Measurements from ENCODE around the gene KREMEN1.

Gene KREMEN1

GRCh38 chr22:29095459-29095858 is 22.6 kb downstream of the KREMEN1 start:
- Histone ChIP-seq H3K36me3 (ENCODE audit: control insufficient read depth in 1 of 2, insufficient read depth in 2 of 2, low read length in 2 of 2) (peaks cover 7 to 8% of the 10 kb centered on the region in 2 donors), H3K4me3 (ENCODE audit: low read depth in 1 of 2, low read length in 2 of 2) (no peak overlapping the region), H3K9me3 (ENCODE audit: control insufficient read depth in 1 of 2, low read length in 2 of 2) (no peaks in the 10 kb centered on the region), H3K27ac (ENCODE audit: low read length) (no peak overlapping the region), H3K4me1 (ENCODE audit: control insufficient read depth in 1 of 2, insufficient read depth in 2 of 2, low read length in 2 of 2) (peaks cover 4 to 14% of the 10 kb centered on the region in 2 donors), H3K27me3 (ENCODE audit: low read depth, low read length) (no peaks in the 10 kb centered on the region)

- Histone ChIP-seq H3K9me3 (ENCODE audit: control insufficient read depth in 1 of 2, low read length in 2 of 2) (no peaks in the 10 kb centered on the region), H3K4me1 (ENCODE audit: control insufficient read depth in 1 of 2, insufficient read depth in 2 of 2, low read length in 2 of 2) (peaks cover 4 to 14% of the 10 kb centered on the region in 2 donors), H3K4me3 (ENCODE audit: low read depth in 1 of 2, low read length in 2 of 2) (no peak overlapping the region), H3K27ac (ENCODE audit: low read length) (no peak overlapping the region), H3K27me3 (ENCODE audit: low read depth, low read length) (no peaks in the 10 kb centered on the region), H3K36me3 (ENCODE audit: control insufficient read depth in 1 of 2, insufficient read depth in 2 of 2, low read length in 2 of 2) (peaks cover 7 to 8% of the 10 kb centered on the region in 2 donors)
These were observed 24.2 kb downstream of the KREMEN1 start for GRCh38 chr22:29096736-29097669.

- Histone ChIP-seq H3K27ac (ENCODE audit: low read length) (no peak overlapping the region), H3K4me1 (ENCODE audit: control insufficient read depth in 1 of 2, insufficient read depth in 2 of 2, low read length in 2 of 2) (peaks cover 4 to 8% of the 10 kb centered on the region in 2 donors)
These were observed 25.5 kb downstream of the KREMEN1 start for GRCh38 chr22:29098296-29098695.

GRCh38 chr22:29102300-29102699 is 29.5 kb downstream of the KREMEN1 start:
- Histone ChIP-seq H3K36me3 (ENCODE audit: control insufficient read depth in 1 of 2, insufficient read depth in 2 of 2, low read length in 2 of 2) (peaks cover 0 to 8% of the 10 kb centered on the region in 2 donors), H3K4me1 (ENCODE audit: control insufficient read depth in 1 of 2, insufficient read depth in 2 of 2, low read length in 2 of 2) (no peaks in the 10 kb centered on the region), H3K27ac (ENCODE audit: low read length) (no peak overlapping the region), H3K27me3 (ENCODE audit: low read depth, low read length) (no peaks in the 10 kb centered on the region), H3K4me3 (ENCODE audit: low read depth in 1 of 2, low read length in 2 of 2) (no peak overlapping the region), H3K9me3 (ENCODE audit: control insufficient read depth in 1 of 2, low read length in 2 of 2) (no peaks in the 10 kb centered on the region)

More at GRCh38 chr22:29098296-29098695, 25.5 kb downstream of the KREMEN1 start:
- no peak overlapping the region for H3K4me3 ChIP-seq (ENCODE audit: low read depth in 1 of 2, low read length in 2 of 2)
- no peaks in the 10 kb centered on the region for H3K27me3 ChIP-seq (ENCODE audit: low read depth, low read length)
- peaks cover 7 to 8% of the 10 kb centered on the region in 2 donors for H3K36me3 ChIP-seq (ENCODE audit: control insufficient read depth in 1 of 2, insufficient read depth in 2 of 2, low read length in 2 of 2)
- H3K9me3 ChIP-seq (ENCODE audit: control insufficient read depth in 1 of 2, low read length in 2 of 2), result no peaks in the 10 kb centered on the region

- H3K36me3 ChIP-seq (ENCODE audit: control insufficient read depth in 1 of 2, insufficient read depth in 2 of 2, low read length in 2 of 2), result peaks cover 0 to 8% of the 10 kb centered on the region in 2 donors
- H3K4me3 ChIP-seq (ENCODE audit: low read depth in 1 of 2, low read length in 2 of 2), result no peak overlapping the region
- H3K27me3 ChIP-seq (ENCODE audit: low read depth, low read length), result no peaks in the 10 kb centered on the region
- H3K4me1 ChIP-seq (ENCODE audit: control insufficient read depth in 1 of 2, insufficient read depth in 2 of 2, low read length in 2 of 2), result no peaks in the 10 kb centered on the region
- no peak overlapping the region for H3K27ac ChIP-seq (ENCODE audit: low read length)
- H3K9me3 ChIP-seq (ENCODE audit: control insufficient read depth in 1 of 2, low read length in 2 of 2), result no peaks in the 10 kb centered on the region
These were observed 30.3 kb downstream of the KREMEN1 start for GRCh38 chr22:29103121-29103520.

DNA sequence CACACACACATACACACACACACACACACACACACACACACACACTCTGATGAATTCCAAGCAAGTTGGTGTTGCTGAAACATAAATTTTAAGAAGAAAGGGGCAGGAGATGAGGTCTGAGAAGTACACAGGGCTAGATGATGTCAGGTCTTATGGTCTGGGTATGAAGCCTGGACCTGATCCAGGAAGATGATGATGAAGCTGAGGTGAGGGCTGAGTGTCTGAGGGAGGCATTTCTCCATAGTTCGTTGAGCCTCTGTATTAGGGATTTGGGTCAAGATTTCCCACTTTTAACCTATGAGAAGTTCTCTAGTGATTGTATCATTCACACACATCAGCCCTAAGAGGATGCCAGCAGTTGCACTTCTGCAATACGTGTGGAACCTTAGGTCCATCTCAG is 32.6 kb downstream of the KREMEN1 start:
- no peaks in the 10 kb centered on the region for H3K36me3 ChIP-seq (ENCODE audit: control insufficient read depth in 1 of 2, insufficient read depth in 2 of 2, low read length in 2 of 2)
- H3K4me3 ChIP-seq (ENCODE audit: low read depth in 1 of 2, low read length in 2 of 2), result no peak overlapping the region
- H3K9me3 ChIP-seq (ENCODE audit: control insufficient read depth in 1 of 2, low read length in 2 of 2), result no peaks in the 10 kb centered on the region
- no peaks in the 10 kb centered on the region for H3K27me3 ChIP-seq (ENCODE audit: low read depth, low read length)
- H3K4me1 ChIP-seq (ENCODE audit: control insufficient read depth in 1 of 2, insufficient read depth in 2 of 2, low read length in 2 of 2), result no peaks in the 10 kb centered on the region
- H3K27ac ChIP-seq (ENCODE audit: low read length), result no peak overlapping the region

- Histone ChIP-seq H3K4me1 (ENCODE audit: control insufficient read depth in 1 of 2, insufficient read depth in 2 of 2, low read length in 2 of 2) (no peaks in the 10 kb centered on the region), H3K27ac (ENCODE audit: low read length) (no peak overlapping the region), H3K4me3 (ENCODE audit: low read depth in 1 of 2, low read length in 2 of 2) (no peak overlapping the region), H3K9me3 (ENCODE audit: control insufficient read depth in 1 of 2, low read length in 2 of 2) (no peaks in the 10 kb centered on the region), H3K36me3 (ENCODE audit: control insufficient read depth in 1 of 2, insufficient read depth in 2 of 2, low read length in 2 of 2) (no peaks in the 10 kb centered on the region), H3K27me3 (ENCODE audit: low read depth, low read length) (no peaks in the 10 kb centered on the region)
These were observed 34.0 kb downstream of the KREMEN1 start for GRCh38 chr22:29106839-29107238.

DNA sequence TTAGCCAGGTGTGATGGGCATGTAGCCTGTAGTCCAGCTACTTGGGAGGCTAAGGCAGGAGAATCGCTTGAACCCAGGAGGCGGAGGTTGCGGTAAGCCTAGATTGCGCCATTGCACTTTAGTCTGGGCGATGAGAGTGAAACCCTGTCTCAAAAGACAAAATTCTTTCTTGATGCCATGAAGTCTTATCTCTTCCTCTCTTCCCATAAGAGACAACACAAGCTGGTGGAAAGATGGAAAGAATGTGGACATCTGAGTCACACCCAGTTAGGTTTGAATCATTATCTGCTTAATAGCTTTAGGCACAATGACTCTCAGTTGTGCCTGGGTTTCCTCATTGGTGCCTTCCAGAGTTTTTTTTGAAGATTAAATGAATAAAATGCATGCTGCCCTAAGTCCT is 35.3 kb downstream of the KREMEN1 start:
- no peaks in the 10 kb centered on the region for H3K36me3 ChIP-seq (ENCODE audit: control insufficient read depth in 1 of 2, insufficient read depth in 2 of 2, low read length in 2 of 2)
- H3K27ac ChIP-seq (ENCODE audit: low read length), result no peak overlapping the region
- H3K27me3 ChIP-seq (ENCODE audit: low read depth, low read length), result no peaks in the 10 kb centered on the region
- H3K4me3 ChIP-seq (ENCODE audit: low read depth in 1 of 2, low read length in 2 of 2), result no peak overlapping the region
- H3K9me3 ChIP-seq (ENCODE audit: control insufficient read depth in 1 of 2, low read length in 2 of 2), result no peaks in the 10 kb centered on the region
- H3K4me1 ChIP-seq (ENCODE audit: control insufficient read depth in 1 of 2, insufficient read depth in 2 of 2, low read length in 2 of 2), result peaks cover 0 to 4% of the 10 kb centered on the region in 2 donors

GRCh38 chr22:29109822-29110221 is 37.0 kb downstream of the KREMEN1 start:
- H3K36me3 ChIP-seq (ENCODE audit: control insufficient read depth in 1 of 2, insufficient read depth in 2 of 2, low read length in 2 of 2), result no peaks in the 10 kb centered on the region
- peaks cover 0 to 4% of the 10 kb centered on the region in 2 donors for H3K4me1 ChIP-seq (ENCODE audit: control insufficient read depth in 1 of 2, insufficient read depth in 2 of 2, low read length in 2 of 2)
- H3K4me3 ChIP-seq (ENCODE audit: low read depth in 1 of 2, low read length in 2 of 2), result no peak overlapping the region
- no peak overlapping the region for H3K27ac ChIP-seq (ENCODE audit: low read length)
- no peaks in the 10 kb centered on the region for H3K9me3 ChIP-seq (ENCODE audit: control insufficient read depth in 1 of 2, low read length in 2 of 2)
- H3K27me3 ChIP-seq (ENCODE audit: low read depth, low read length), result no peaks in the 10 kb centered on the region

DNA sequence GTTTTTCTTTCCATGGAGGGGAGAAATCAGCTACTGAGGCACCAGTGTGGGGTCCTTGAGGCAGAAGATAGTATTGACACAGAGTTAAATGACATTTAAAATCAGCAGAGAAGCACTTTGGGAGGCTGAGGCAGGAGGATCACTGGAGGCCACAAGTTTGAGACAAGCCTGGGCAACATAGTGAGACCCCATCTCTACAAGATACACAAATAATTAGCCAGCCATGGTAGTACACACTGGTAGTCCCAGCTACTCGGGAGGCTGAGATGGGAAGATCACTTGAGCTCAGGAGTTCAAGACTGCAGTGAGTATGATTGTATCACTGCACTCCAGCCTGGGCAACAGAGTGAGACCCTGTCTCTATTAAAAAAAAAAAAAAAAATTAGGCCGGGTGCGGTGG is 38.1 kb downstream of the KREMEN1 start:
- peaks cover 0 to 4% of the 10 kb centered on the region in 2 donors for H3K4me1 ChIP-seq (ENCODE audit: control insufficient read depth in 1 of 2, insufficient read depth in 2 of 2, low read length in 2 of 2)
- H3K4me3 ChIP-seq (ENCODE audit: low read depth in 1 of 2, low read length in 2 of 2), result no peak overlapping the region

GRCh38 chr22:29112121-29112520 is 39.3 kb downstream of the KREMEN1 start:
- no peaks in the 10 kb centered on the region for H3K27me3 ChIP-seq (ENCODE audit: low read depth, low read length)
- no peaks in the 10 kb centered on the region for H3K9me3 ChIP-seq (ENCODE audit: control insufficient read depth in 1 of 2, low read length in 2 of 2)
- H3K36me3 ChIP-seq (ENCODE audit: control insufficient read depth in 1 of 2, insufficient read depth in 2 of 2, low read length in 2 of 2), result no peaks in the 10 kb centered on the region
- peaks cover 0 to 4% of the 10 kb centered on the region in 2 donors for H3K4me1 ChIP-seq (ENCODE audit: control insufficient read depth in 1 of 2, insufficient read depth in 2 of 2, low read length in 2 of 2)
- no peak overlapping the region for H3K4me3 ChIP-seq (ENCODE audit: low read depth in 1 of 2, low read length in 2 of 2)
- H3K27ac ChIP-seq (ENCODE audit: low read length), result peak overlapping the region; percentile 1

More for the DNA sequence above, 38.1 kb downstream of the KREMEN1 start:
- no peaks in the 10 kb centered on the region for H3K36me3 ChIP-seq (ENCODE audit: control insufficient read depth in 1 of 2, insufficient read depth in 2 of 2, low read length in 2 of 2)
- no peaks in the 10 kb centered on the region for H3K9me3 ChIP-seq (ENCODE audit: control insufficient read depth in 1 of 2, low read length in 2 of 2)
- no peak overlapping the region for H3K27ac ChIP-seq (ENCODE audit: low read length)
- no peaks in the 10 kb centered on the region for H3K27me3 ChIP-seq (ENCODE audit: low read depth, low read length)

Data from muscle layer of duodenum (tissue), 2 donors.